Inflammatory macrophage treated with lipopolysaccharide for 1 hour (primary cell): ENCODE measurements around the gene NR5A2.

Experiments used
- DNase-seq, 2 donors: peaks; one replicate each; pipeline ENCODE4 v3.0.0-alpha.2; 2020 to 2022

Gene NR5A2

GRCh38 chr1:200036619-200037270, 9.2 kb downstream of the NR5A2 start:
- no peak for DNase-seq

DNA sequence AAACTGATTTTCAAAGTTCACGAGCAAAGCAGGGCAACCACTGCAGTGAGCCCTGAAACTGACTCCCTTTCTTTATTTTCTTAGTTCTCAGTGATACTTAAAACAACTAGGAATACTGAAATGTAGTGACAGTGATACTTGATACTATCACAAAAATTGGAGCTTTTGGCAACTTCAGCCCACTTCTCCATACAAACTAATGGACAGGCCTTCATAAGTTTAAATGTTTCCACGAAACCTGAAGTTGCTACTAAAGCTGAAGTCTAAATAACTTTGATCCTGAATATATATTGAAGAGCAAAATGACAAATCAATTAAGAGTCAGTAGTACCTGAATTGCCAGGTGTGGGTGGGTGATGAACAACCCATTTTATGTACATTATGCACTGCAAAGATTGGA, 10.0 kb downstream of the NR5A2 start:
- DNase-seq, result no peak

DNA sequence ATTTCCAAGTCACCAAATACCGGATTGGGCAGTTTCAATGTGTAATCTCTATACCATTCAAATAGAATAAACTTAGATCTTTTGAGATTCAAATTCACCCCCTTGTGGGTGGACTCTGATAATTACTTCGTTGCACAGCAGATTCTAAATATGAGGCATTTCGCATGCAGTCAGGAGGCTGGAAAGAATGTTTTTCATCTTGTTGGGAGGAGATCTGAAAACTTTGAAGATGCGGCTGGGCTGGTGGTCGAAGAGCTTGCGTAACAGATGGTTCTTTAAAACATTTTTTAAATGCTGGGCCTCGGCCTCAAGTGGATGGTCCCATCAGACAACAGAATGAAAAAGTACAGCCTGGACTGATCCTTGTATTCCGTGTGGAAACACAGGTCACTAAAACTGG, 10.4 kb downstream of the NR5A2 start:
- no peak for DNase-seq

DNA sequence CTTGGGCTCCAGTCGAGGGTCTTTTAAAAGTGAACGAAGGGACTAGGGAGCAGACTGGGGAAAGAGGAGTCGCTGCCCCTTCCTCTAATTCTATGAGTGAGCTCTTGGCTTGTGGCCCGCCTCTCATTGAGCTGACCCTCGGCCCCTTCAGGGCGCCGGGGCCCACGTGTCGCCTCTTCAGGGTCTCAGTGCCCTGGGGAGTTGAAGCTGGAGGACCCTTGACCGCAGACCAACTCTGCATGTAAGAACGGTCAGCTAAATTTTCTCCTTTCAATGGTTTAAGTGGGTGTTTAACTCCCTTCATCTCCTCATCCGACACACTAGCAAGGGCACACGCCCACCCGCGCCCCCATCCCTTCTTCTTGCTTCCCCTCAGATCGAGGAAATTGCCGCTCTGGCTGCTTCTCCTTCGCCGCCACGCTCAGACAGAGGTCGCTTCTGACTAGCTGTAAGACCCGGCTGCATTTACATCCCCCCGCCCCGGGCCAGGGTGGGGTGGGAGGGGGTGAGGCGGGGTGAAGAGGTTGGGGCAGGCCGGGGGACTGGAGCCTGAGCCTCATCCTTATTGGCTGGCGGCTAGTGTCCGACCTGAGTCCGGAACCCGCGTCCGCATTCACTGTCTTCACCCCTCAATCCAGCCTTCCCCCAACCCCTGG, 10.9 kb downstream of the NR5A2 start:
- no peak for DNase-seq

GRCh38 chr1:200038981-200039848, 11.7 kb downstream of the NR5A2 start:
- DNase-seq, result peak; percentile 25 to 38

- DNase-seq, result no peak
These were observed 12.5 kb downstream of the NR5A2 start for GRCh38 chr1:200039849-200040474.

- DNase-seq, result no peak
These were observed 13.1 kb downstream of the NR5A2 start for GRCh38 chr1:200040481-200041138.

DNA sequence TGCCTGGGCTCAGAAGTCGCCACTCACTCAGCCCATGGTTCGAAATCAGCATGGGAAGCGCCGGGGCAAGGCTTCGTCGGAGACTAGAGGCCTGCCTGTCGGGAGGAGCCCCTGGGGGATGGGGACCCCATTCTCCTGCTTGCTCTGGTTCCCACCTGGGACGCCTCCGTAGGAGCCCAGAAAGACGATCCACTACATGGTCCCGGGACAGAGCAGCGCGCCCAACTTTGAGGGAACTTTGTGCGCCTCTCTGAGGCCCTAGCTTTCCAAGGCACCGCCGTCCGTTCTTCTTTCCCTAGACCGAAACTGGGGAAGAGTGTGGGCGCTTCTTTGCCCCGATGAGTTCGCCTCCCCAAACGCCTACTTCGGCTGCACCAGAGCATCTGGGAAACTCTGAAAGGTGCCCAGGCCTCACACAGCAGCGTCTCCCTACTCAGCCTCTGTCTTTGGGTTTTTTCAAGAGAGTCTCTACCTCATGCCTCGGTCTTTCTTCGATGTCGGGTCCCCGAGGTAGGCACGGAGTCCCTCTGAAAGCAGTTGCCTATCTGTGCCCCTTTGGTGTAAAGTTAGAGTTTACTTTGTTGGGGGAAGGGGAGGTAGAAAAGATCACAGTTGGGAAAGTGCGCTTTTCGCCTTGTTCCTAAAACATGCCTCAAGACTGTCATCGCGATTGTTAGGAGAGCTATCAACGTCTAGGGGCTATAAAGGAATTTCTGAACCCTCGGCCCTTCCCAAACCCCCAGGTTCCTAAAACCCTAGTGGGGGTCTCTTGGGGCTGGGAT, 14.0 kb downstream of the NR5A2 start:
- DNase-seq, result no peak

DNA sequence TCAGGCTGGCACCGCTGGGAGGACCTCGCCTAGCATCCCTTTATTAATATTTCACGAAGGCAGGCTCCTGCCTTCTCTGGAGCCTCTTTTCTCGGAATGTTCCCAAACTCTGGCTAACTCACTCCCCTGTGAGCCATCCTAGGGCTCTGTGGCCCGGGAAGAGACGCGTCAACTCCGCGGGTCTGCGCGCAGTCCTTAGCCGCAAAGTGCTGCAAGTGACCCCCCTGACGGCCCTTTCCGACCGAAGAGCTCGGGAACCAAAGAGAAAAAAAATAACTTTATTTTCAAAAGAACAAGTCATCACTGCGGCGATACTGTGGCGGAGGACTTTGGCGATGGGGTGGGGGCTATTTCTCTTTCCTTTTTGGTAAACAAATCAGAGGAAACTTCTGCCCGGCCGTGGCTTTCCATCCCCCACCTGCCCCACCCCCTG, 14.6 kb downstream of the NR5A2 start:
- no peak for DNase-seq

DNA sequence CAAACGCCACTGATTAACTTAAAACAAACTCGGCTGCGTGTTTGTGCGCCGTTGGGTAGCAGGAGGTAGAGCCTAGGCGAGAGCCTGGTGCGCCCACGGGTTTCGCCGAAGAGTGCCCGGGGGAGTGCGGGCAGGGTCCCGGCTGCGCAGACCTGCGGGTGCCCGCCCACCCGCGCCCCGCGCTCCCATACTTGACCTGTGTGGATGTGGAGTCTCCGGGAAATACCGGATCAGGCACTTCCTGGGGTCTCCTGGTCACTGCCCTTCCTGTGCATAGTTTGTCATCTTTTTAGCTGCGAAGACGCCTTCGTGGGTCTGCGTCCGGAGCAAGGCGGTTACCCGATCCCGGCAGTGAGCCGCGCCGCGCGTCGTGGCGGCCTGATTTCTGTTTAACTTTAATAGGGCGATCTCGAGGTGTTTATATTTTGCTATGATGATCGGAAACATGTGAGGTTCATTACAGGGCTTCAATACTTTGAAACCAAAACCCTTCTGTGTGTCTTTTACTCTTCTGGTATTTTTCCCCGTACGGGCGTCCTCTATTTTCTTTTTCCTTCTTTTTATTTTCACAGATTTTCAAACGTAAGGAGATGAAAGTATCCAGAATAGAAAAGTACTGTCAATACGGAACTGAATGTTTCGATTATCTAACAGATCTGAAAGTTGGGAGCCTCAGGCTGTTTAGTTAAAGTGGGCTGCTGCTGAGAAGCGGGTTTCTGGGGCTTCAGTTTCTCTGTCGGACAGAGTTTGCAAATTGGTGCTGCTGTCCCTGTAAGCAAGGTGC, 15.2 kb downstream of the NR5A2 start:
- DNase-seq, result no peak

GRCh38 chr1:200043336-200043668, 15.8 kb downstream of the NR5A2 start:
- no peak for DNase-seq

- no peak for DNase-seq
These were observed 18.6 kb downstream of the NR5A2 start for GRCh38 chr1:200046115-200046514.

DNA sequence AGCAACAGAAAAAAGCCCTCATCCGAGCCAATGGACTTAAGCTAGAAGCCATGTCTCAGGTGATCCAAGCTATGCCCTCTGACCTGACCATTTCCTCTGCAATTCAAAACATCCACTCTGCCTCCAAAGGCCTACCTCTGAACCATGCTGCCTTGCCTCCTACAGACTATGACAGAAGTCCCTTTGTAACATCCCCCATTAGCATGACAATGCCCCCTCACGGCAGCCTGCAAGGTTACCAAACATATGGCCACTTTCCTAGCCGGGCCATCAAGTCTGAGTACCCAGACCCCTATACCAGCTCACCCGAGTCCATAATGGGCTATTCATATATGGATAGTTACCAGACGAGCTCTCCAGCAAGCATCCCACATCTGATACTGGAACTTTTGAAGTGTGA, 20.7 kb downstream of the NR5A2 start:
- DNase-seq, result no peak

GRCh38 chr1:200049810-200050209, 22.3 kb downstream of the NR5A2 start:
- no peak for DNase-seq

- no peak for DNase-seq
These were observed 24.1 kb downstream of the NR5A2 start for GRCh38 chr1:200051620-200052019.

- no peak for DNase-seq
These were observed 25.6 kb downstream of the NR5A2 start for GRCh38 chr1:200053091-200053490.

- peak in 1 of 2 donors; percentile 16 for DNase-seq
These were observed 26.1 kb downstream of the NR5A2 start for GRCh38 chr1:200053646-200054045.

DNA sequence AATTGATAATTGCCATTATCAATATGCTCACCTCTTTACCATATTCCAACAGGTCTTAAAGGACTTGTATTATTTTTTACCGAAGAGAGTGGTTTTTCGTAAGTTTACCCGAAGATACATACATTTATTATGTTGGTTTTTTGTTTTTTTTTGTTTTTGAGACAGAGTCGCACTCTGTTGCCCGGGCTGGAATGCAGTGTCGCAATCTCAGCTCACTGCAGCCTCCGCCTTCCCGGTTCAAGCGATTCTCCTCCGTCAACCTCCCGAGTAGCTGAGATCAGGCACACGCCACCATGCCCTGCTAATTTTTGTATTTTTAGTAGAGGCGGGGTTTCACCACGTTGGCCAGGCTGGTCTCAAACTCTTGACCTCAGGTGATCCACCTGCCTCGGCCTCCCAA, 30.8 kb downstream of the NR5A2 start:
- DNase-seq, result no peak

DNA sequence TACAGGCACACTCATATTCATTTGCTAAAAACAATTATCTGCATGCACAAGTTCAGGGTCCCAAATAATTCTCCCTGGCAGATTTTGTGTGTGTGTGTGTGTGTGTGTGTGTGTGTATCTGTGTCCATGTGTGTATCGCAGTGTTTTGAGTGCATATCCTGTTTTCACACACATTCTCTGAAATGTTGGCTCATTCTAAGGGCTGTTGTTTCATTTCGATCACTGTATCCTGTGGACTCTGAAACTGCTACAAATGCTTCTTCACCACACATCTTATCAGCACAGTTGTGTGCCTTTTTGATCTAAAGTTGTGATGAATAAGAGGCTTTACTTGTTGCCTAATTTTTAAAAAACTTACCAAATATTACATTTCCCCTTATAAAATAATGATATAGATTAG, 34.6 kb downstream of the NR5A2 start:
- no peak for DNase-seq

- no peak for DNase-seq
These were observed 45.3 kb downstream of the NR5A2 start for GRCh38 chr1:200072636-200073285.

- no peak for DNase-seq
These were observed 45.8 kb downstream of the NR5A2 start for GRCh38 chr1:200073286-200073637.
